ENCODE results near the gene INPPL1.

DNA sequence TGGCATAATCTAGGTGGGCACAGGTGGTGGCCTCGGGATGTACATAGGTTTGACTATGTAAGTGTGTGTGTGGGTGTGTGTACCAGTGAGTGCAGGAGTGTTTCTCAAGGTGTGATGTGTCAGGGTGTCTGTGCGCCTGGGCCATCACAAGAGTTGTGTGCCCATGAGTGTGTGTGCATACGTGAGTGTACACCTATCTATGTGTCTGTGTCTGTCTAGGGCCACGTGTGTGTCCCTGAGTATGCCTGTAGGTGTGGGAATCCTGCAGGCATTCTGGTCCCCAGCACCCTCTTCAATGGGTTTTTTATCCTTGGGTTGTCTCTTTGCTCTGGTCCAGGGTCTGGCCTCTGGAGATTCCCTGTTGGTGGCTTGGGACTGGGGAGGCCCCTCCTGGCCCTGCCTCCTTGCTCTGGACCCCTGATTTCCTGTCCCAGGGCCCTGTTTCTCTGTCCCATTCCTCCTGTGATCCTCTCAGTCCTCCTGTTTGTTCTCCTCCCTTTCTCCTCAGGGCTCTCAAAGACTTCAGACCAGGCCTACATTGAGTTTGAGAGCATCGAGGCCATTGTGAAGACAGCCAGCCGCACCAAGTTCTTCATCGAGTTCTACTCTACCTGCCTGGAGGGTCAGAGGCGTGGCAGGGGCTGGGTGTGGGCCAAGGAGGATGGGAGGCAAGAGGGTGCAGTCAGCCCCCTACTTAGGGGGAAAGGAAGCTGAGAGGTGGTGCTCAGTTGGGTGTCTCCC, 9.4 kb downstream of the INPPL1 start:
- TF ChIP-seq POLR2A (IDR thresholded peaks at IDR 0.05; ENCODE audit: low read depth, low read length) (no peak), POLR2AphosphoS5 (IDR thresholded peaks at IDR 0.05; ENCODE audit: low read depth, low read length) (no peak), TAF1 (IDR thresholded peaks at IDR 0.05; ENCODE audit: borderline replicate concordance, low read depth, low read length) (no peak)
